ENCODE measurements around the gene UBE2Z. TPM values are rescaled to one million over a fixed set of nuclear protein-coding genes. Genes with fewer than 3 reads are reported as not detected.
"Not testable (repeated sequence)": the region's sequence is repeated elsewhere in the genome, so short reads cannot be mapped to it uniquely, and the experiment has no call there.

UBE2Z gene
- polyA plus RNA-seq, 3 donors, result 35.8 to 44.7 (median 40.0) TPM

DNA sequence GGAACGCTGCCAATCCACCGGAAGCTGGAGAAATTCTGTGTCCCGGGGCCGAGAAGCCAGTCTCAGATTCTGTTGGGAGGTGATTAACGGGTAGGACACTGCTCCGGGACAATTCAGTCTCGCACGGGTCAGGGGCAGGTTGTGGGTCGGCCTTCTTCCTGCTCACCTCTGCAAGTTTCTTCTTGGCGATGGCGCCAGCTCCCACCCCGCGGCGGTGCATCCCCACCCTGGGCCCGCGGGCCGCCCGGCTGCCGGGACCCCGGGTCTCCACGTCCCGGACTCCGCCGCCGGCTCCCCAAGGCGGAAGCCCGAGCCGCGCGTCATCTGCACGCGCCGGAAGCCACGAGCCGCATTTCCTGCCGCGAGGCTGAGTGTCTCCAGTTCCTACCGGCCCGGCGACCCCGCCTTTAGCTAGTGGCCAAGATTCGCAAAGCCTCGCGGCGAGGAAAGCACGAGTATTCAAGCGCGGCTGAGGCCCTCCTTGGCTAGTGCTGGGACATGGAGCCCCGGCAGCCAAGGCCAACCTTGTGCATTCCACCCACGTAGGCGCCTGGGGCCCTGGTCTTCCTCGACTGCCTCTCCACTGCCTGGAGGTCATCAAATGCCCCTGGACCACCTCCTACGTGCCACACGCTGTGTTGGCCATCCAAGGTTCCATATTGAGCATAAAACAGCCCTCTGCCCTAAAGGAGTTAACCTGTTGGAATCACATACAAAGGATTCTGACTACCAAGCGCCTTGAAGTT, 36.5 kb downstream of the UBE2Z start, which contains the start of gene SNF8:
Gene SNF8 (minus strand): TSS at position 328 of the 746 bp plus-strand sequence. CDS start 108 bp downstream, at position 220.
- H3K27me3 ChIP-seq (ENCODE audit: control insufficient read depth in 2 of 2, insufficient read depth in 2 of 2, low read length in 2 of 2), result peaks cover 0 to 5% of the 10 kb centered on the region in 2 donors
- intact Hi-C loops (cut with micrococcal nuclease), result loop anchor here in 1 of 2 donors (1.0 kb wide), 1 partner anchor 52 kb away; the partner anchor contains the start of gene ATP5MC1
- peaks cover 14 to 28% of the 10 kb centered on the region in 2 donors for H3K36me3 ChIP-seq (replicated peaks in 1 of 2; ENCODE audit: control insufficient read depth in 1 of 2, insufficient read depth in 2 of 2, low read length in 2 of 2)
- H3K27ac Mint-ChIP-seq, result peak within 1 kb of the TSS; percentile 88 to 99 (median 94)
- TF ChIP-seq, protein P1, sequence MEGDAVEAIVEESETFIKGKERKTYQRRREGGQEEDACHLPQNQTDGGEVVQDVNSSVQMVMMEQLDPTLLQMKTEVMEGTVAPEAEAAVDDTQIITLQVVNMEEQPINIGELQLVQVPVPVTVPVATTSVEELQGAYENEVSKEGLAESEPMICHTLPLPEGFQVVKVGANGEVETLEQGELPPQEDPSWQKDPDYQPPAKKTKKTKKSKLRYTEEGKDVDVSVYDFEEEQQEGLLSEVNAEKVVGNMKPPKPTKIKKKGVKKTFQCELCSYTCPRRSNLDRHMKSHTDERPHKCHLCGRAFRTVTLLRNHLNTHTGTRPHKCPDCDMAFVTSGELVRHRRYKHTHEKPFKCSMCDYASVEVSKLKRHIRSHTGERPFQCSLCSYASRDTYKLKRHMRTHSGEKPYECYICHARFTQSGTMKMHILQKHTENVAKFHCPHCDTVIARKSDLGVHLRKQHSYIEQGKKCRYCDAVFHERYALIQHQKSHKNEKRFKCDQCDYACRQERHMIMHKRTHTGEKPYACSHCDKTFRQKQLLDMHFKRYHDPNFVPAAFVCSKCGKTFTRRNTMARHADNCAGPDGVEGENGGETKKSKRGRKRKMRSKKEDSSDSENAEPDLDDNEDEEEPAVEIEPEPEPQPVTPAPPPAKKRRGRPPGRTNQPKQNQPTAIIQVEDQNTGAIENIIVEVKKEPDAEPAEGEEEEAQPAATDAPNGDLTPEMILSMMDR (IDR thresholded peaks at IDR 0.05), result no peak
- no peaks in the 10 kb centered on the region for H3K9me3 ChIP-seq (replicated peaks in 1 of 2; ENCODE audit: control insufficient read depth in 1 of 2, insufficient read depth in 1 of 2, low read length in 2 of 2)
- H3K9ac ChIP-seq (ENCODE audit: insufficient read depth, low read length, poor library complexity, severe bottlenecking), result peak within 1 kb of the TSS; percentile 96
- H3K36me3 Mint-ChIP-seq, result peaks cover 20 to 26% of the 10 kb centered on the region in 2 donors
- H3K4me3 Mint-ChIP-seq, result peak within 1 kb of the TSS; percentile 97 to 99
- peak within 1 kb of the TSS; percentile 100 for H2AFZ ChIP-seq (ENCODE audit: insufficient read depth, low read depth, low read length, poor library complexity, severe bottlenecking)
- H3K79me2 ChIP-seq (ENCODE audit: insufficient read depth, low read length), result peaks cover 21% of the 10 kb centered on the region
- peak within 1 kb of the TSS; percentile 83 to 97 (median 95) for H3K4me3 ChIP-seq (replicated peaks in 1 of 3; ENCODE audit: low read depth in 2 of 3, low read length in 3 of 3)
- H3K27ac ChIP-seq (ENCODE audit: low read depth in 1 of 2, low read length in 2 of 2), result peak within 1 kb of the TSS; percentile 76 to 97
- H3K4me1 Mint-ChIP-seq, result peaks cover 21% of the 10 kb centered on the region
- peaks cover 3 to 16% (median 5%) of the 10 kb centered on the region in 7 donors for H3K9me3 Mint-ChIP-seq
- WGBS (ENCODE audit: insufficient coverage), result 1% methylated on average over 54 of the region's 55 CpGs
- peak; percentile 86 to 89 (median 87) for DNase-seq
- peaks cover 11 to 25% (median 12%) of the 10 kb centered on the region in 3 donors for H3K27me3 Mint-ChIP-seq (ENCODE audit: low read depth in 3 of 3)
- peak within 1 kb of the TSS; percentile 76 for H3K4me2 ChIP-seq (replicated peaks; ENCODE audit: extremely low read depth, low read length, poor library complexity, severe bottlenecking)
- peaks cover 13 to 27% of the 10 kb centered on the region in 2 donors for H3K4me1 ChIP-seq (ENCODE audit: control insufficient read depth in 1 of 2, insufficient read depth in 2 of 2, low read length in 2 of 2)
- no peaks in the 10 kb centered on the region for H4K20me1 ChIP-seq (ENCODE audit: insufficient read depth, low read length)

DNA sequence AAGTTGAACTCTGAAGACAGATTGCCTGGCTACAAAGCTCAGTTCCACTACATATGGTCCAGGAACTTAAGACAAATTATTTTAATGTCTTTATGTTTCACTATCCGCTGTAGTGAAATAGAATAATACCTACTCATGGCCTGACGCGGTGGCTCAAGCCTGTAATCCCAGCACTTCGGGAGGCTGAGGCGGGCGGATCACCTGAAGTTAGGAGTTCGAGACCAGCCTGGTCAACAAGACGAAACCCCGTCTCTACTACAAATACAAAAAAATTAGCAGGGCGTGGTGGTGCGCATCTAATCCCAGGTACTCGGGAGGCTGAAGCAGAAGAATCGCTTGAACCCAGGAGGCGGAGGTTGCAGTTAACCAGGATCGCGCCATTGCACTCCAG, 37.0 kb downstream of the UBE2Z start:
- WGBS (ENCODE audit: insufficient coverage), result 100% methylated on average over 3 of the region's 16 CpGs
- Histone ChIP-seq H3K9ac (ENCODE audit: insufficient read depth, low read length, poor library complexity, severe bottlenecking) (peak overlapping the region; percentile 96), H2AFZ (ENCODE audit: insufficient read depth, low read depth, low read length, poor library complexity, severe bottlenecking) (peak overlapping the region; percentile 100), H3K4me3 (replicated peaks in 1 of 3; ENCODE audit: low read depth in 2 of 3, low read length in 3 of 3) (peak overlapping the region; percentile 83 to 97 (median 95)), H3K4me1 (ENCODE audit: control insufficient read depth in 1 of 2, insufficient read depth in 2 of 2, low read length in 2 of 2) (peaks cover 13 to 27% of the 10 kb centered on the region in 2 donors), H3K27ac (ENCODE audit: low read depth in 1 of 2, low read length in 2 of 2) (peak overlapping the region; percentile 76 to 97), H3K36me3 (replicated peaks in 1 of 2; ENCODE audit: control insufficient read depth in 1 of 2, insufficient read depth in 2 of 2, low read length in 2 of 2) (peaks cover 11 to 24% of the 10 kb centered on the region in 2 donors), H3K4me2 (replicated peaks; ENCODE audit: extremely low read depth, low read length, poor library complexity, severe bottlenecking) (peak overlapping the region; percentile 76), H3K79me2 (ENCODE audit: insufficient read depth, low read length) (peaks cover 21% of the 10 kb centered on the region)
- peaks cover 21% of the 10 kb centered on the region for H3K4me1 Mint-ChIP-seq
- H3K27me3 ChIP-seq (ENCODE audit: control insufficient read depth in 2 of 2, insufficient read depth in 2 of 2, low read length in 2 of 2); H4K20me1 ChIP-seq (ENCODE audit: insufficient read depth, low read length); H3K9me3 ChIP-seq (replicated peaks in 1 of 2; ENCODE audit: control insufficient read depth in 1 of 2, insufficient read depth in 1 of 2, low read length in 2 of 2); intact Hi-C loops (cut with micrococcal nuclease); DNase-seq: not testable (repeated sequence)
- peaks cover 12 to 25% (median 13%) of the 10 kb centered on the region in 3 donors for H3K27me3 Mint-ChIP-seq (ENCODE audit: low read depth in 3 of 3)
- H3K4me3 Mint-ChIP-seq, result peak overlapping the region; percentile 85 to 97
- H3K9me3 Mint-ChIP-seq, result peaks cover 3 to 16% (median 5%) of the 10 kb centered on the region in 7 donors
- peaks cover 15 to 21% of the 10 kb centered on the region in 2 donors for H3K36me3 Mint-ChIP-seq
- H3K27ac Mint-ChIP-seq, result peak overlapping the region; percentile 82 to 96 (median 94)

Measured in CD14-positive monocyte (primary cell).